Panc1 (cell line): ENCODE results near the gene ZNF516. TPM values are rescaled to one million over a fixed set of nuclear protein-coding genes. Genes with fewer than 3 reads are reported as not detected.

ENCODE experiments used
- ATAC-seq: fragments of 200-7000 bp; cut with Tn5 transposase; 2 replicates; pipeline ENCODE4 v1.9.1; 2020; ENCODE audit warnings: mild to moderate bottlenecking, moderate library complexity
- BruUV-seq: library from RNA; stranded (reverse); fragments of 400-500 nt; replicated peaks from 2 replicates; lab custom pipeline; 2021; lab: Mats Ljungman, UMichigan
- CTCF ChIA-PET: fragments of 300-600 bp; sonication (Branson Sonifier 250); formaldehyde crosslinking; loops from one replicate; lab custom pipeline; 2022; ENCODE audit warnings: antibody characterized with exemption; lab: Charles Lee
- POLR2A ChIA-PET: fragments of 300-600 bp; sonication (Branson Sonifier 250); formaldehyde crosslinking; loops from one replicate; lab custom pipeline; 2022; ENCODE audit warnings: antibody characterized with exemption; lab: Charles Lee
- DNase-seq: peaks from one replicate; pipeline ENCODE4 v3.0.0-alpha.2; 2010; ENCODE audit warnings: low read depth, low spot score
- H3K27ac ChIP-seq: 2 replicates; pipeline ENCODE4 v1.5.1; 2011; ENCODE audit warnings: mild to moderate bottlenecking, low read length, inconsistent platforms
- H3K27me3 ChIP-seq: fragments of 200-500 bp; sonication (Bioruptor generic); 2 replicates; pipeline ENCODE4 v1.6.0; 2014; ENCODE audit warnings: low read length, inconsistent platforms; ENCODE audit not compliant: control insufficient read depth, insufficient read depth
- H3K36me3 ChIP-seq: fragments of 200-500 bp; sonication (Bioruptor generic); 2 replicates; pipeline ENCODE4 v1.5.1; 2014; ENCODE audit warnings: inconsistent platforms, mild to moderate bottlenecking, low read length, moderate library complexity; ENCODE audit not compliant: control insufficient read depth, insufficient read depth
- H3K4me1 ChIP-seq: 2 replicates; pipeline ENCODE4 v1.5.1; 2011; ENCODE audit warnings: inconsistent platforms, mild to moderate bottlenecking, low read length, moderate library complexity; ENCODE audit not compliant: control insufficient read depth, insufficient read depth
- H3K4me3 ChIP-seq, 2 experiments: 2 replicates each; pipeline ENCODE4 v1.5.1; 2011 to 2012; ENCODE audit warnings: low read depth in 2 of 2, low read length in 2 of 2, mild to moderate bottlenecking in 2 of 2, inconsistent platforms in 1 of 2, moderate library complexity in 1 of 2
- H3K9me3 ChIP-seq: fragments of 200-500 bp; sonication (Bioruptor generic); 2 replicates; pipeline ENCODE4 v1.5.1; 2014; ENCODE audit warnings: low read depth, mild to moderate bottlenecking, inconsistent platforms, low read length, moderate library complexity; ENCODE audit not compliant: control insufficient read depth, insufficient read depth
- CTCF ChIP-seq: fragments of 450-650 bp; IDR thresholded peaks from 2 replicates; pipeline ENCODE4 v1.5.1; 2017; ENCODE audit warnings: mild to moderate bottlenecking
- POLR2AphosphoS5 ChIP-seq: IDR thresholded peaks from 2 replicates; pipeline ENCODE4 v1.6.1; 2012; ENCODE audit warnings: mild to moderate bottlenecking, low read depth, low read length, moderate library complexity
- REST ChIP-seq, 2 experiments: IDR thresholded peaks; 2 replicates each; pipeline ENCODE4 v1.6.1; 2011 to 2012; ENCODE audit warnings: low read depth in 2 of 2, control low read depth in 1 of 2, low read length in 1 of 2, mild to moderate bottlenecking in 1 of 2, moderate library complexity in 1 of 2; ENCODE audit not compliant: insufficient read depth in 1 of 2
- SIN3A ChIP-seq: IDR thresholded peaks from 2 replicates; pipeline ENCODE4 v1.6.1; 2012; ENCODE audit warnings: low read depth, mild to moderate bottlenecking, low read length, moderate library complexity, borderline replicate concordance; ENCODE audit not compliant: insufficient read depth
- TCF7L2 ChIP-seq: IDR thresholded peaks from 2 replicates; pipeline ENCODE4 v1.6.1; 2011; ENCODE audit warnings: mild to moderate bottlenecking, low read depth, low read length, inconsistent platforms
- in situ Hi-C: cut with HindIII; loops from 2 replicates; pipeline ENCODE4 v1.10.0; 2016; ENCODE audit warnings: low sequenced_read_pairs, low pct_unique_long_range_greater_than_20kb
- intact Hi-C: fragments of 100-400 bp; cut with micrococcal nuclease; formaldehyde crosslinking; loops from one replicate; pipeline ENCODE4 v1.10.0; 2022; ENCODE audit not compliant: unreplicated experiment
- total RNA-seq: library from RNA; stranded (reverse); gene quantifications from one replicate; pipeline ENCODE4 v1.2.1, GENCODE V29; 2021; ENCODE audit not compliant: unreplicated experiment

Gene ZNF516
- total RNA-seq, 1 experiment from 2014 or later: 28.6 TPM

GRCh38 chr18:76491473-76491775 is 3.6 kb downstream of the ZNF516 start:
- TF ChIP-seq POLR2AphosphoS5 (no peak), CTCF (no peak), TCF7L2 (no peak), SIN3A (no peak), REST (IDR thresholded peaks at IDR 0.05; ENCODE audit: insufficient read depth in 1 of 2, low read depth in 2 of 2, low read length in 1 of 2) (no peak)
- Histone ChIP-seq H3K27ac (peak overlapping the region; percentile 83; the same call in 1 of the 2 replicates), H3K36me3 (no peaks in the 10 kb centered on the region; the same call in 1 of the 2 replicates), H3K9me3 (no peaks in the 10 kb centered on the region), H3K4me1 (peaks cover 43% of the 10 kb centered on the region), H3K27me3 (no peaks in the 10 kb centered on the region; the same call in none of the 2 replicates), H3K4me3 (peak overlapping the region; percentile 62 to 97)
- POLR2A ChIA-PET: no interaction called here
- BruUV-seq: no TSS peak
- DNase-seq (no peak), ATAC-seq (peak; percentile 50)
- intact Hi-C loops (loop anchor here (5.0 to 10.0 kb wide), 2 partner anchors 94 to 193 kb away; no protein-coding TSS in a partner anchor), in situ Hi-C loops (no loop called here)
- CTCF ChIA-PET: no interaction called here

GRCh38 chr18:76490670-76491472 is 4.2 kb downstream of the ZNF516 start:
- in situ Hi-C loops (no loop called here), intact Hi-C loops (loop anchor here (5.0 to 10.0 kb wide), 2 partner anchors 94 to 194 kb away; no protein-coding TSS in a partner anchor)
- H3K9me3 ChIP-seq: no peaks in the 10 kb centered on the region
- TF ChIP-seq POLR2AphosphoS5 (no peak), SIN3A (0 out of 2 replicates have a peak, but pooled peaks have one; percentile 48)
- ChIA-PET POLR2A (no interaction called here), CTCF (no interaction called here)
- no TSS peak for BruUV-seq
- no peaks in the 10 kb centered on the region; the same call in 1 of the 2 replicates for H3K36me3 ChIP-seq
- peak; percentile 20; the same call in 1 of the 2 replicates for ATAC-seq
- peaks cover 43% of the 10 kb centered on the region for H3K4me1 ChIP-seq
- DNase-seq: no peak
- H3K27me3 ChIP-seq: no peaks in the 10 kb centered on the region; the same call in none of the 2 replicates
- peak overlapping the region; percentile 67 for H3K27ac ChIP-seq
- H3K4me3 ChIP-seq: peak overlapping the region; percentile 63 to 77

GRCh38 chr18:76490033-76490432 is 5.0 kb downstream of the ZNF516 start:
- no peaks in the 10 kb centered on the region for H3K9me3 ChIP-seq
- CTCF ChIA-PET: no interaction called here
- TF ChIP-seq CTCF (no peak), REST (IDR thresholded peaks at IDR 0.05; ENCODE audit: insufficient read depth in 1 of 2, low read depth in 2 of 2, low read length in 1 of 2) (no peak), POLR2AphosphoS5 (no peak), SIN3A (no peak), TCF7L2 (no peak)
- H3K36me3 ChIP-seq: no peaks in the 10 kb centered on the region; the same call in 1 of the 2 replicates
- in situ Hi-C loops: no loop called here
- POLR2A ChIA-PET: no interaction called here
- BruUV-seq: no TSS peak
- DNase-seq (no peak), ATAC-seq (no peak)
- peak overlapping the region; percentile 67; the same call in 1 of the 2 replicates for H3K27ac ChIP-seq
- intact Hi-C loops: loop anchor here (5.0 to 10.0 kb wide), 2 partner anchors 93 to 195 kb away; no protein-coding TSS in a partner anchor
- H3K4me1 ChIP-seq: peaks cover 38% of the 10 kb centered on the region
- peak overlapping the region; percentile 63 to 77; a peak in 3 of 4 replicates for H3K4me3 ChIP-seq
- H3K27me3 ChIP-seq: no peaks in the 10 kb centered on the region; the same call in none of the 2 replicates
